GM20000 (cell line): ENCODE results near the gene EML3.
A peak's percentile ranks its signal among the peaks of the same experiment; 100 is the strongest.
"Not testable (repeated sequence)": the region's sequence is repeated elsewhere in the genome, so short reads cannot be mapped to it uniquely, and the experiment has no call there.

Experiments used
- DNase-seq: peaks from one replicate; pipeline ENCODE4 v3.0.0; 2012; ENCODE audit warnings: low spot score
- TF ChIP-seq, protein P1 (sequence below): IDR thresholded peaks from 2 replicates; pipeline ENCODE4 v1.5.1; 2012; ENCODE audit warnings: mild to moderate bottlenecking, control low read depth; ENCODE audit errors: extremely low read depth, missing control alignments

EML3 gene

DNA sequence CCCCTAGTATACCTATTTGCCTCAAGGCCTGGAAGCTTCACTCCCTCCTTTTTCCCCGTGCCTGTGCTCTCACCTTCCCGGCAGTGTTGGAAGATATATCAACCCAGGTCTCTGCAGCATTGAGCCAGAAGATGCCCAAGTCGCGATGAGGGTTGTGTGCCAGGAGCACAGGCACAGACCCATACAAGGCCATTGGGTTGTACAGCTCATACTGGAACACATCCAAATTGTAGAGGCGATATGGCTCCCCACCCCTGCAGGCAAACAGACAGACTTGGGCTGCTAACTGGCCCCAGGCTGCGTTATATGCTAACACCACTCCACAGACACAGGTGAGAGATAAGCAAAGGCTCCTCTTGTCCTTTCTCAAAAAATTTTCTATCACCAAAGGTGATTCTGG lies 19.9 kb upstream of the EML3 start:
- TF ChIP-seq, protein P1, sequence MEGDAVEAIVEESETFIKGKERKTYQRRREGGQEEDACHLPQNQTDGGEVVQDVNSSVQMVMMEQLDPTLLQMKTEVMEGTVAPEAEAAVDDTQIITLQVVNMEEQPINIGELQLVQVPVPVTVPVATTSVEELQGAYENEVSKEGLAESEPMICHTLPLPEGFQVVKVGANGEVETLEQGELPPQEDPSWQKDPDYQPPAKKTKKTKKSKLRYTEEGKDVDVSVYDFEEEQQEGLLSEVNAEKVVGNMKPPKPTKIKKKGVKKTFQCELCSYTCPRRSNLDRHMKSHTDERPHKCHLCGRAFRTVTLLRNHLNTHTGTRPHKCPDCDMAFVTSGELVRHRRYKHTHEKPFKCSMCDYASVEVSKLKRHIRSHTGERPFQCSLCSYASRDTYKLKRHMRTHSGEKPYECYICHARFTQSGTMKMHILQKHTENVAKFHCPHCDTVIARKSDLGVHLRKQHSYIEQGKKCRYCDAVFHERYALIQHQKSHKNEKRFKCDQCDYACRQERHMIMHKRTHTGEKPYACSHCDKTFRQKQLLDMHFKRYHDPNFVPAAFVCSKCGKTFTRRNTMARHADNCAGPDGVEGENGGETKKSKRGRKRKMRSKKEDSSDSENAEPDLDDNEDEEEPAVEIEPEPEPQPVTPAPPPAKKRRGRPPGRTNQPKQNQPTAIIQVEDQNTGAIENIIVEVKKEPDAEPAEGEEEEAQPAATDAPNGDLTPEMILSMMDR = no peak

DNA sequence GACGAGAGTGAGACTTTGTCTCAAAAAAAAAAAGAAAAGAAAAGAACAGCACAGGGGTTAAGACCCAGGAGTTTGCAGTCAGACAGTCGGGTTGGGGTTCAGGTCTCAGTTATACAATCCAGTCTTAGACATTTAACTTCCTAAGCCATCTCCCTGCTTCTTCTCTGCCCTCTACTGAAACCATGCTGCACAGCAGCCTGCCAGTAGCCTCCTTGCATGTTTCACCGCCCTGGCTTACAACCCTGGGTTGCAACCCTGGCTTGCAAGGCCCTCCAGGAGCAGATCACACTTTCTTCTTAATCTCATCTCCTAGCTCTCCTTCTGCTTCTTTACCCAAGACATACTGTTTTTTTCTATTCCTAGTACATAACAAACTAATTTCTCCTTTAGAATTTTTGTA lies 15.1 kb upstream of the EML3 start:
- no peak for DNase-seq
- TF ChIP-seq, protein P1 = no peak

More for the DNA sequence above, 19.9 kb upstream of the EML3 start:
- no peak for DNase-seq

DNA sequence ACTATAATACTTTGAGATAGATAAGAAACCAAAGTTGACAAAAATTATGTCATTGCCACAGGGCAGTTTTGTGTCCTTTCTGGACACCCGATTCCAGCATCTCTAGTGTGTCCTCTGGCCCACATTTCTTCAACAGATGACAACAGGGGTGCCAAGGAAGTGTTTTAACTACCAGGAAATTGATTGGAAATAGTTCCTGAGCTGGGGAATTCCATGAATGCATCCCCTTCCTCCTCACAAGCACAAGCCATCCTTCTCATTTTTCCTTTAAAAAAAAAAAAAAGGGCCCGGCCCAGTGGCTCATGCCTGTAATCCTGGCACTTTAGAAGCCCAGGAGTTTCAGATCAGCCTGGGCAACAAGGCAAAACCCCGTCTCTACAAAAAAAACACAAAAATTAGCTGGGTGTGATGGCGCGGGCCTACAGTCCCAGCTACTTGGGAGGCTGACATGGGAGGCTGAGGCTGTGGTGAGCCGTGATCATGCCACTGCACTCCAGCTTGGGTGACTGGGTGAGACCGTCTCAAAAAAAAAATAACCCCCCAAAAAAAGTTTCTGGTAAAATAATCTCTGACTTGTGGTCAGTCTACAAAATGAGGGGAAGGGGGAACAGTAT lies 10.0 kb upstream of the EML3 start:
- DNase-seq = no peak
- TF ChIP-seq, protein P1 = no peak

DNA sequence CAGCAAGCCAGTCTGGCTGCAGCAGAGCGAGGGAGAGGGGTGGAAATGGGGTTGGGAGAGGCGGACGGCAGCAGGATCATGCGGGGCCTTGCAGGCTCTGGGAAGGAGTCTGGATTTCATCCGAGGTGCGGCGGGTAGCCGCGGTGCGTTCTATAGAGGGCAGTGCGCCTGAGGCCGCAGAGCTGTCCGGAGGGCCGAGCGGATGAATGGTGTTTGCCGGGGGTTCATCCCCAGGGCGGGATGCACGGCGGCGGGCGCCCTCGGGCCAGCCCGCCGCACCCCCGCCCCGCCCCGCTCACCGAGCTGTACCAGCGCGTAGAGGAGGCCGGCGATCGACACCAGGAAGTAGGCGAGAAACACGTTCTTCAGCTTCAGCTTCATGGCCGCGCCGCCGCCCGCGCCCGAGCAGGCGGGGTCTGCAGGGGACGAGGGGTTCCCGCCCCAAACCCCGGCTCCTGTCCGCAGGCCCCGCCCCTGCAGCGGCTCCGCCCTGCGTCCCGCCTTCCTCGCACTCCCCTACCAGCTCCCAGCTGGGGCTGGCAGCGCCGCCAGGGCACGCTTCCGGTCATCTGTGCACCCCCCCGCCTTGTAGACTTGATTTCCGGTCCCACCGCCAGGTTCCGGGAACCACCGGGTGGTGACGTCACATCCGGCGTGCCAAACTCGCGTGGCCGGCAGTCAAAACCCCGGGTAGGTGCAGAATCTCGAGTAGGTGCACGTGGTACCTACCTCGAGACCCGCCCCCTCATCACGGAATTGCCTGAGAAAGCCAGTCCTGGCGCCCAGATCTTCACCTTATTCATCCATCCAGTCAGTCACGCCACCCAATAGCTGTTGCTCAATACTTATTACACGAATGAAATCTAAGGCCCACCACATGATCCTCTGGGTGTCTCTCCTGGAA lies 9.2 kb upstream of the EML3 start, which contains the start of gene B3GAT3:
B3GAT3 (minus strand) TSS at position 420 of the 904 bp plus-strand sequence; CDS start at position 381, 39 bp downstream.
- TF ChIP-seq, protein P1 = no peak

DNA sequence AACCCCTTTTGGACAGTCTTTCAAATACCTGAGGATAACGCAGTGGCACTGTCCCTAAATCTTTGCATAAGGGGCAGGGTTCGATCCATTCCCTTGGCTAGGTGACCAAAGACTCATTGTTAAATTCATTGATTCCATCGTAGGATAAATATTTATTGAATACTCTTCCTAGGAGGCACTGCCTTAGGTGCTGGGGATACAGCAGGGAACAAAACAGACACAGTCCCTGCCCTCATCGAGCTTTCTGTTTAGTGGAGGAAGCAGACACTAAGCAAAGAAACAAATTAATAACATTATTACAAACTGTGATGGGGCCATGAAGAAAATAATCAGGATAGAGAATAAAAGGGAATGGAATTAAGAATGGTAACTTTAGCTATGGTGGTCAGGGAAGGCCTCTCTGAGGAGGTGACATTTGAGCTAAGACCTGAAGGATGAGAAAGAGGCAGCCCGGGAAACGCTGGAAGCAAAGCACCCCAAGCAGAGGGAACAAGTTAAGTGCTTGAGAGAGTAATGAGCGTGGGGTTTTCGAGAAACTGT lies 8.5 kb upstream of the EML3 start:
- TF ChIP-seq, protein P1 = no peak
- DNase-seq = no peak

More for the DNA sequence above, 9.2 kb upstream of the EML3 start, which contains the start of gene B3GAT3:
- DNase-seq = peak; percentile 98

DNA sequence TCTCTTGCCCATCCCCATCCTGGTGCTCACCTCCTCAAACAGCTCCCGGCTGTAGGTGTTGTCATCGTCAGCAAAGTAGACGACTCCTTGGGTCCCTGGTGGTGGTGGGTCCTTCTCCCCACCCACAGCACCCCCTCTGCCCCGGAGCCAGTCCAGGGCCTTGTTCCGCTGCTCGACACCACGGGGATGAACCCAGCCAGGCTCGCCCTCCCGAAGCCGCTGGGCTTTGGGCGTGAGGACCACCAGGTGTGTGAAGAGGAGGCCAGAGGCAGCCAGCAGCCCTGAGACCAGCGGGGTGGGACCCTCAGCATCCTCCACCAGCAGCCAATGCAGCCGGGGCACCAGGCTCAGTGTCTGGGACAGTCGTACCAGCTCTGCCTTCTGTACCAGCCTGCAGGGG lies 4.4 kb upstream of the EML3 start:
- DNase-seq = not testable (repeated sequence)

DNA sequence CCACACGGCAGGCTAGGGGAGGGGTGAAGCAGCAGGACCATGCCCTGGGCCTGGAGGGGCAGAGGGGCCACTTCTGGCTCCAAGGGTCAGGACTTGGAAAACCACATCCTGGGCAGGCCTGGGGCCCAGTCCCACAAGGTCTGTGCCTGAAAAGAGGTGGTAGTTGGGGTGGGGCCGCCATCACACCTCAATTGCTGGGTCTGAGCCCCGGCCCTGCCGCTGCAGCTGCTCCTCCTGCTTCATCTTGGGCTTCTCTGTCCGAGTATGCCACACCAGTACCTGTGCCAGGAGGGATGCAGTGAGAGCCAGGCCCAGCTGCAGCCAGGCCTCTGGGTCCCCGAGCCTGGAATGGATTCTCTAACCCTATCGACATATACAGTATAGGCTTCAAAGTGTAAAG lies 2.9 kb upstream of the EML3 start:
- TF ChIP-seq, protein P1 = no peak
- no peak for DNase-seq
